ENCODE data around the gene ARNT2. TPM values are rescaled to one million over a fixed set of nuclear protein-coding genes. Genes with fewer than 3 reads are reported as not detected.
A peak's percentile ranks its signal among the peaks of the same experiment; 100 is the strongest.

ARNT2 gene
- total RNA-seq, 2 donors from 2014 or later = not detected

- H3K36me3 Mint-ChIP-seq = no peaks in the 10 kb centered on the region
- ATAC-seq (no peak), DNase-seq (ENCODE audit: low spot score in 2 of 2) (no peak)
- no peak overlapping the region for H3K27ac Mint-ChIP-seq
- no peaks in the 10 kb centered on the region for H3K9me3 Mint-ChIP-seq
Measured at GRCh38 chr15:80573606-80574005, 169.4 kb downstream of the ARNT2 start.

- no peak for DNase-seq (ENCODE audit: low spot score in 2 of 2)
- Mint-ChIP-seq H3K9me3 (no peaks in the 10 kb centered on the region), H3K36me3 (no peaks in the 10 kb centered on the region), H3K27ac (no peak overlapping the region)
- ATAC-seq = no peak
Measured at GRCh38 chr15:80574590-80574989, 170.4 kb downstream of the ARNT2 start.

GRCh38 chr15:80576519-80577090, 172.4 kb downstream of the ARNT2 start:
- DNase-seq (ENCODE audit: low spot score in 2 of 2) = no peak
- Mint-ChIP-seq H3K36me3 (no peaks in the 10 kb centered on the region), H3K9me3 (no peaks in the 10 kb centered on the region), H3K27ac (no peak overlapping the region)
- no peak for ATAC-seq

GRCh38 chr15:80577552-80578205, 173.5 kb downstream of the ARNT2 start:
- no peaks in the 10 kb centered on the region for H3K36me3 Mint-ChIP-seq
- H3K9me3 Mint-ChIP-seq = no peaks in the 10 kb centered on the region
- DNase-seq (ENCODE audit: low spot score in 2 of 2) (no peak), ATAC-seq (no peak)
- no peak overlapping the region for H3K27ac Mint-ChIP-seq

GRCh38 chr15:80578206-80578595, 174.0 kb downstream of the ARNT2 start:
- no peaks in the 10 kb centered on the region for H3K36me3 Mint-ChIP-seq
- no peak for ATAC-seq

GRCh38 chr15:80578871-80579270, 174.7 kb downstream of the ARNT2 start:
- ATAC-seq = no peak
- H3K27ac Mint-ChIP-seq = no peak overlapping the region
- DNase-seq (ENCODE audit: low spot score in 2 of 2) = no peak
- no peaks in the 10 kb centered on the region for H3K9me3 Mint-ChIP-seq
- no peaks in the 10 kb centered on the region for H3K36me3 Mint-ChIP-seq

More at GRCh38 chr15:80578206-80578595, 174.0 kb downstream of the ARNT2 start:
- DNase-seq (ENCODE audit: low spot score in 2 of 2) = no peak
- Mint-ChIP-seq H3K27ac (no peak overlapping the region), H3K9me3 (no peaks in the 10 kb centered on the region)

GRCh38 chr15:80579611-80580010, 175.4 kb downstream of the ARNT2 start:
- Mint-ChIP-seq H3K27ac (no peak overlapping the region), H3K9me3 (no peaks in the 10 kb centered on the region), H3K36me3 (no peaks in the 10 kb centered on the region)
- ATAC-seq = no peak
- no peak for DNase-seq (ENCODE audit: low spot score in 2 of 2)

- H3K27ac Mint-ChIP-seq = peak overlapping the region in 1 of 2 donors; percentile 56
- no peaks in the 10 kb centered on the region for H3K9me3 Mint-ChIP-seq
- H3K36me3 Mint-ChIP-seq = no peaks in the 10 kb centered on the region
- ATAC-seq (peak in 1 of 2 donors; percentile 32), DNase-seq (ENCODE audit: low spot score in 2 of 2) (no peak)
Measured at GRCh38 chr15:80580106-80580505, 175.9 kb downstream of the ARNT2 start.

GRCh38 chr15:80580536-80581260, 176.5 kb downstream of the ARNT2 start:
- Mint-ChIP-seq H3K9me3 (no peaks in the 10 kb centered on the region), H3K36me3 (no peaks in the 10 kb centered on the region), H3K27ac (no peak overlapping the region)
- ATAC-seq (no peak), DNase-seq (ENCODE audit: low spot score in 2 of 2) (no peak)

GRCh38 chr15:80581976-80582375, 177.8 kb downstream of the ARNT2 start:
- H3K27ac Mint-ChIP-seq = no peak overlapping the region
- ATAC-seq = no peak
- no peaks in the 10 kb centered on the region for H3K36me3 Mint-ChIP-seq
- DNase-seq (ENCODE audit: low spot score in 2 of 2) = no peak
- no peaks in the 10 kb centered on the region for H3K9me3 Mint-ChIP-seq

GRCh38 chr15:80582816-80583423, 178.7 kb downstream of the ARNT2 start:
- DNase-seq (ENCODE audit: low spot score in 2 of 2) = no peak
- ATAC-seq = no peak
- Mint-ChIP-seq H3K9me3 (no peaks in the 10 kb centered on the region), H3K27ac (no peak overlapping the region), H3K36me3 (no peaks in the 10 kb centered on the region)

- no peak for ATAC-seq
- H3K36me3 Mint-ChIP-seq = no peaks in the 10 kb centered on the region
Measured at GRCh38 chr15:80584561-80584964, 180.4 kb downstream of the ARNT2 start.

GRCh38 chr15:80584973-80585525, 180.9 kb downstream of the ARNT2 start:
- DNase-seq (ENCODE audit: low spot score in 2 of 2) = no peak
- Mint-ChIP-seq H3K36me3 (no peaks in the 10 kb centered on the region), H3K9me3 (no peaks in the 10 kb centered on the region), H3K27ac (no peak overlapping the region)
- ATAC-seq = peak in 1 of 2 donors; percentile 34

More at GRCh38 chr15:80584561-80584964, 180.4 kb downstream of the ARNT2 start:
- H3K27ac Mint-ChIP-seq = no peak overlapping the region
- no peaks in the 10 kb centered on the region for H3K9me3 Mint-ChIP-seq
- no peak for DNase-seq (ENCODE audit: low spot score in 2 of 2)

GRCh38 chr15:80585544-80586018, 181.4 kb downstream of the ARNT2 start:
- DNase-seq (ENCODE audit: low spot score in 2 of 2) (no peak), ATAC-seq (peak in 1 of 2 donors; percentile 52)
- H3K27ac Mint-ChIP-seq = no peak overlapping the region
- no peaks in the 10 kb centered on the region for H3K36me3 Mint-ChIP-seq
- no peaks in the 10 kb centered on the region for H3K9me3 Mint-ChIP-seq

GRCh38 chr15:80586161-80586560, 182.0 kb downstream of the ARNT2 start:
- DNase-seq (ENCODE audit: low spot score in 2 of 2) = no peak
- Mint-ChIP-seq H3K36me3 (no peaks in the 10 kb centered on the region), H3K9me3 (no peaks in the 10 kb centered on the region), H3K27ac (no peak overlapping the region)
- no peak for ATAC-seq

GRCh38 chr15:80587007-80587406, 182.8 kb downstream of the ARNT2 start:
- H3K9me3 Mint-ChIP-seq = no peaks in the 10 kb centered on the region
- DNase-seq (ENCODE audit: low spot score in 2 of 2) (no peak), ATAC-seq (no peak)
- no peaks in the 10 kb centered on the region for H3K36me3 Mint-ChIP-seq
- no peak overlapping the region for H3K27ac Mint-ChIP-seq
